K562 (cell line): ENCODE measurements around the gene TMEM192. TPM values are rescaled to one million over a fixed set of nuclear protein-coding genes. Genes with fewer than 3 reads are reported as not detected.

ENCODE experiments used
- ATAC-seq: fragments of 200-7000 bp; cut with Tn5 transposase; 3 replicates; pipeline ENCODE4 v1.9.1; 2020; ENCODE audit warnings: moderate library complexity
- BruUV-seq: library from RNA; stranded (reverse); fragments of 400-500 nt; replicated peaks from 2 replicates; lab custom pipeline; 2021; lab: Mats Ljungman, UMichigan
- CTCF ChIA-PET: fragments of 300-600 bp; formaldehyde crosslinking; extraction: SDS; loops from one replicate; lab custom pipeline; 2021; ENCODE audit warnings: low intra/inter-chr PET ratio; lab: Yijun Ruan, JAX
- POLR2A ChIA-PET: fragments of 300-600, 350-650 bp; sonication (Branson Sonifier 250); formaldehyde crosslinking; extraction: SDS; loops from one replicate; lab custom pipeline; 2021; ENCODE audit warnings: antibody characterized with exemption, inconsistent platforms; lab: Yijun Ruan, JAX
- DNase-seq, 4 experiments: peaks; one replicate each; pipeline versions ENCODE4 v3.0.0 to v3.0.0-alpha.2; 2011 to 2018; ENCODE audit warnings: low spot score in 3 of 4, mixed read lengths in 3 of 4; ENCODE audit errors: extremely low read depth in 1 of 4
- FAIRE-seq: peaks from 2 replicates; lab custom pipeline; 2011; peaks lifted over from hg19 to GRCh38; lab: Jason Lieb, UNC
- H2AFZ ChIP-seq: 2 replicates; pipeline ENCODE4 v1.6.0; 2011; ENCODE audit warnings: low read depth, low read length, control low read depth, inconsistent platforms
- H3K27ac ChIP-seq: fragments of 200-600 bp; 3 replicates; pipeline ENCODE4 v1.8.0; 2011; ENCODE audit warnings: low read depth, mild to moderate bottlenecking, control low read depth, inconsistent platforms, low read length, moderate library complexity, mixed read lengths; ENCODE audit errors: extremely low read depth
- H3K27me3 ChIP-seq, 2 experiments: fragments of 300-600 bp in 1 of 2; 2 replicates in 1 of 2; 3 replicates in 1 of 2; pipeline versions ENCODE4 v1.6.0 to v1.8.0; 2011; ENCODE audit warnings: inconsistent platforms in 2 of 2, low read length in 2 of 2, mild to moderate bottlenecking in 1 of 2, mixed read lengths in 1 of 2, moderate library complexity in 1 of 2; ENCODE audit not compliant: control insufficient read depth in 2 of 2, insufficient read depth in 2 of 2
- H3K36me3 ChIP-seq: fragments of 300-600 bp; 3 replicates; pipeline ENCODE4 v1.8.0; 2011; ENCODE audit warnings: mild to moderate bottlenecking, low read length, inconsistent platforms; ENCODE audit not compliant: control insufficient read depth, insufficient read depth
- H3K4me1 ChIP-seq, 2 experiments: fragments of 200-600 bp in 1 of 2; replicated peaks in 1 of 2; 2 replicates in 1 of 2; 3 replicates in 1 of 2; pipeline versions ENCODE4 v1.5.1 to v1.8.0; 2011; ENCODE audit warnings: inconsistent platforms in 2 of 2, low read length in 2 of 2, mild to moderate bottlenecking in 1 of 2, mixed read lengths in 1 of 2, moderate library complexity in 1 of 2; ENCODE audit not compliant: control insufficient read depth in 2 of 2, insufficient read depth in 2 of 2
- H3K4me2 ChIP-seq: 2 replicates; pipeline ENCODE4 v1.6.1; 2011; ENCODE audit warnings: low read length, control low read depth, inconsistent platforms, mixed read lengths; ENCODE audit not compliant: insufficient read depth
- H3K4me3 ChIP-seq: fragments of 200-600 bp; sonication (generic), shearing (Covaris generic); 2 replicates; pipeline ENCODE4 v1.5.1; 2016; ENCODE audit warnings: control low read depth, inconsistent platforms
- H3K79me2 ChIP-seq: fragments of 200-600 bp; 3 replicates; pipeline ENCODE4 v1.8.0; 2011; ENCODE audit warnings: low read length, inconsistent platforms; ENCODE audit not compliant: control insufficient read depth, insufficient read depth
- H3K9ac ChIP-seq, 2 experiments: 2 replicates each; pipeline versions ENCODE4 v1.6.0 to v1.6.1; 2011; ENCODE audit warnings: low read depth in 2 of 2, low read length in 2 of 2, control low read depth in 1 of 2, inconsistent platforms in 1 of 2, mild to moderate bottlenecking in 1 of 2, mixed read lengths in 1 of 2; ENCODE audit not compliant: insufficient read depth in 1 of 2
- H3K9me1 ChIP-seq: one replicate; pipeline ENCODE4 v1.6.0; 2011; ENCODE audit warnings: inconsistent platforms, mild to moderate bottlenecking, low read length, moderate library complexity; ENCODE audit not compliant: control insufficient read depth, insufficient read depth
- H3K9me3 ChIP-seq: replicated peaks from 2 replicates; pipeline ENCODE4 v1.5.1; 2011; ENCODE audit warnings: low read depth, low read length, inconsistent platforms; ENCODE audit not compliant: control insufficient read depth, insufficient read depth
- H4K20me1 ChIP-seq: replicated peaks from 2 replicates; pipeline ENCODE4 v1.6.1; 2011; ENCODE audit warnings: low read length, inconsistent platforms, mixed read lengths; ENCODE audit not compliant: control insufficient read depth, insufficient read depth
- DDX20 ChIP-seq: fragments of 450-650 bp; IDR thresholded peaks from 2 replicates; pipeline ENCODE4 v1.6.1; 2016; ENCODE audit warnings: missing genetic modification characterization, low read depth, mild to moderate bottlenecking, missing compliant biosample characterization, moderate library complexity
- SMC3 ChIP-seq: conservative IDR thresholded peaks from 2 replicates; pipeline ENCODE4 v1.6.1; 2011; ENCODE audit warnings: low read depth, low read length, improper control_type of control experiment; ENCODE audit not compliant: insufficient read depth
- WGBS: fragments of 100-300 bp; shearing (Covaris generic); methylation state at CpG from one replicate; pipeline ENCODE4 v1.1.6; 2016; ENCODE audit warnings: low coverage, mixed read lengths; ENCODE audit not compliant: insufficient coverage; ENCODE audit errors: missing lambda C conversion rate; 5-methylcytosine and 5-hydroxymethylcytosine counted together
- in situ Hi-C: fragments of 300-500 bp; cut with MboI; formaldehyde crosslinking; loops from 4 replicates; pipeline ENCODE4 v1.15.0; 2018; ENCODE audit warnings: inconsistent platforms, mixed read lengths
- intact Hi-C: fragments of 100-400 bp; cut with micrococcal nuclease; formaldehyde crosslinking; loops from 2 replicates; pipeline ENCODE4 v1.14.2; 2022
- polyA plus RNA-seq, 8 experiments: library from polyadenylated mRNA; depleted of rRNA in 4 of 8; stranded (reverse) in 5 of 8; unstranded in 3 of 8; fragments of >200 nt; fragmentation: Nextera tagmentation in 2 of 8; fragmentation: Illumina TruSeq in 1 of 8; extraction: Ambion mirVana in 2 of 8; extraction: Trizol in 1 of 8; gene quantifications; 2 replicates each; pipeline versions ENCODE4 v1.2.1 to v1.2.3, GENCODE V29; 2011 to 2014; ENCODE audit warnings: inconsistent platforms in 1 of 8, missing spikeins in 1 of 8
- total RNA-seq, 7 experiments: library from RNA; depleted of rRNA in 6 of 7; stranded (reverse); fragments of >200 nt in 6 of 7; fragmentation: Illumina TruSeq in 2 of 7; extraction: Trizol in 2 of 7; gene quantifications; 2 replicates each; pipeline versions ENCODE4 v1.2.1 to v1.2.3, GENCODE V29; 2011 to 2021; ENCODE audit warnings: low replicate concordance in 1 of 7
- TF ChIP-seq, protein P1 (sequence below): fragments of 250-450 bp; sonication (Bioruptor Pico); IDR thresholded peaks from 2 replicates; pipeline ENCODE4 v1.5.0; 2021; ENCODE audit warnings: mild to moderate bottlenecking, moderate library complexity

TMEM192 gene
- total and polyA plus RNA-seq, 9 of the 15 experiments (the other 6 are each of a cell fraction or from before 2014, with no cell fraction given) = 4.4 to 28.5 (median 13.3) TPM

GRCh38 chr4:165152527-165152926 is 39.9 kb upstream of the TMEM192 start:
- H3K4me3 ChIP-seq = no peak overlapping the region
- DNase-seq = no peak
- in situ Hi-C loops (no loop called here), intact Hi-C loops (no loop called here)
- H3K4me2 ChIP-seq = no peak overlapping the region
- H3K4me1 ChIP-seq = no peaks in the 10 kb centered on the region
- 2% methylated on average over 4 of the region's 4 CpGs for WGBS
- H3K9me1 ChIP-seq = no peaks in the 10 kb centered on the region
- POLR2A ChIA-PET = no interaction called here
- no peaks in the 10 kb centered on the region for H4K20me1 ChIP-seq
- no peak overlapping the region for H2AFZ ChIP-seq
- BruUV-seq = no TSS peak
- TF ChIP-seq, protein P1, sequence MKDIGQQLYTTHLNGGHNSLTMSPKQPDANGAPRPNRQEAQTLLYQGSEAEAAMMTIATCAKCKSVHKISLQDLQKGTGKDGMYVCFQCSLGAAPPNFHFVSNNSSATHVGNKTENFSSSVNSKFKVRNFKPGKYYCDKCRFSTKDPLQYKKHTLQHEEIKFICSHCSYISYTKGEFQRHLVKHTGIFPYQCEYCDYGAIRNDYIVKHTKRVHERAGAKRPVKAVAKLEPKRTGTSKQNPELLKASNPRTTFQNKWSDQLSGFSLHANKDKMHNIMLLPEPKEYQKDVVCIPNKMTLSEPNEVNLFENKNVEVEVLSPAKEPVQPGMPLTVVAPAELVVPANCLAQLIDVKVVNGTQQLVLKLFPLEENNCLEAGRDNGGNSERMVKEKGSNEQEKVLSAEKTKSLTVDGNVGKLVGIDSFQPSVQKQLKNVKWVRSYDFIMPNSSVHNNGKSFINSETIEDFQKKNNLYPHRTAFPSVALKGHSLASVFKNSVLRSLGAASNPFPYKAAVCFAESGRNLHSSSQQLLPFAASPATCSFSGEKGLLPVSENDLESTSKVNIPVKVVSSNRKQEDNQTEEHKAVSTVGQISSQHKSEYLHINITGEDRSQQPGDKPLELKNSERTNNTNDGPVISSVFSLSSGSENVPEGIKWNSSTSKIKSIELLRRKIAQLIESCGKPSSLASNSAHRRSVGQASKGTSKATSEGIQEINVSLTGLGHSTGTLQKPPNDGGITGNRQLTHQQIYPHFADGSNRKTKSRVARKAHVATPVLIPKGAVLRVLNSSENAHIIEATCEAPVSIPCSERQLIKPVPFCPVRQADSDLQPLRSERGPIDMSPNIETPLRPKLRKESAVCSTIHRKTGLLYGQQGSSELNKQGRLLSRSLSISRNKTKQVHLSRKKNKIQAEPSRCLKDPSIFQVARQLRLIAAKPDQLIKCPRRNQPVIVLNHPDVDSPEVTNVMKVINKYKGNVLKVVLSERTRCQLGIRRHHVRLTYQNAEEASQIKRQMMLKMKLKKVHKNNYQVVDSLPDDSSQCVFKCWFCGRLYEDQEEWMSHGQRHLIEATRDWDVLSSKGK (CRISPR knock-in tag) = no peak
- TF ChIP-seq SMC3 = no peak
- no peak for TF ChIP-seq DDX20 (tag)
- FAIRE-seq = no peak
- H3K36me3 ChIP-seq = no peaks in the 10 kb centered on the region
- H3K79me2 ChIP-seq = no peaks in the 10 kb centered on the region
- H3K9ac ChIP-seq = no peak overlapping the region
- CTCF ChIA-PET = no interaction called here
- H3K27me3 ChIP-seq = peaks cover 0 to 13% of the 10 kb centered on the region in 2 experiments; a peak in 2 of 5 replicates
- H3K9me3 ChIP-seq = no peaks in the 10 kb centered on the region
- no peak for ATAC-seq
- no peak overlapping the region for H3K27ac ChIP-seq
